NOMO-1 treated with DMSO at 0.1 percent for 48 hours (cell line): Measurements from ENCODE around the gene SLC45A1.

ENCODE experiments used
- DNase-seq: peaks from one replicate; lab custom pipeline; 2025; ENCODE audit not compliant: unreplicated experiment; lab: John Stamatoyannopoulos, UW

The SLC45A1 gene

GRCh38 chr1:8352886-8353785, 35.2 kb downstream of the SLC45A1 start:
- DNase-seq = no peak

DNA sequence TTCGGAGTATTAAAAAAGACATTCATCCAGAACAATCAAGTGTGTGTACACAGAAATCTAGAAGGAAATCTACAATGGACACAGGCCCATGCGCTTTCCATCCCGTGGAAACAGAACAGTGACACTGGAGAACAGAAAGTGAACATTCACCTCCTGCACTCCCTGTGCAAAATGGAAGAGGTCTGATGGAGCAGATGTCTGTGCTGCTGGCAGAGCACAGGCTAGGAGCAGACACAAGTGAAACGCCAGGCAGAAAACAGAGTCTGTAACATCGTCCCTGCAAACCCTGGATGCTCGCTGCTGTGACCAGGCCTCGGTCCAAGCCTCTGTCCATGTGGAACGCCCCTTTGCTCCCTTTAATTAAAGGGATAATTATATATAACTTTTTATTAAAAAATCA, 36.1 kb downstream of the SLC45A1 start:
- no peak for DNase-seq

- DNase-seq = no peak
These were observed 37.7 kb downstream of the SLC45A1 start for GRCh38 chr1:8355439-8356255.

GRCh38 chr1:8356256-8357209, 38.6 kb downstream of the SLC45A1 start:
- DNase-seq = no peak

GRCh38 chr1:8357329-8358101, 39.6 kb downstream of the SLC45A1 start:
- DNase-seq = no peak

- no peak for DNase-seq
These were observed 40.5 kb downstream of the SLC45A1 start for GRCh38 chr1:8358241-8358896.

DNA sequence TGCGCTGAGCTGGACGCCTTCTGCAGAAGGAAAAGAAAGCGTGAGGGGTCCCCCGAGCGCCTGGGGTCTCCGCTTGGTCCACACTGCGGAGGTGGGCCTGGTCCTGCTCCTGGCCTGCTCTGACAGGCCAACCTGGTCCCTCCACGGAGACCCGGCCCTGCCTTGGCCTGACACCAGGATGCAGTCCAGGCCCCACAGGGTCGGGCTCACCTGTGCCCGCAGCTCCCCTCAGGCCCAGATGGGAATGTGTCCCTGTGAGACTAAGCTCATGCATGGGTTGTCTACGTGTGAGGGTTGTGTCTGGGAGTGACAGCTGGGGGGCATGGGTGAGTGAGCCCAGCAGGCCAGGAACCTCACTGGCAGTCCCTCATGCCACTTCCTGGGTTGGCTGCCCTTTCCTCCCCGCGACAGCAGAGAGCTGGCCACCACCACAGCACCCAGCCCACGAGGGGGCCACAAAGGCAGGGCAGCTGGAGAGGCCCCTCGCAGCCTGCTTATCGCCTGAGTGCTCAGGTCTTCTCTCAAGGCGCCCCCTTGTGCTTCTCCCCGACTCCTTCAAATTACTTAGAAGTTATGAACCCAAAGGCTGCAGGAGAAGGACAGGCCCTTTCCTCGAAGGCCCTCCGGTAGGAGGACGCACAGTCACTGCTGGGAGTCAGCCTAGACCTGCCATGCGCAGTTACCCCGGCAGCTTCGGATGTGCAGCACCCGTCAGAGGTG, 41.1 kb downstream of the SLC45A1 start:
- no peak for DNase-seq

DNA sequence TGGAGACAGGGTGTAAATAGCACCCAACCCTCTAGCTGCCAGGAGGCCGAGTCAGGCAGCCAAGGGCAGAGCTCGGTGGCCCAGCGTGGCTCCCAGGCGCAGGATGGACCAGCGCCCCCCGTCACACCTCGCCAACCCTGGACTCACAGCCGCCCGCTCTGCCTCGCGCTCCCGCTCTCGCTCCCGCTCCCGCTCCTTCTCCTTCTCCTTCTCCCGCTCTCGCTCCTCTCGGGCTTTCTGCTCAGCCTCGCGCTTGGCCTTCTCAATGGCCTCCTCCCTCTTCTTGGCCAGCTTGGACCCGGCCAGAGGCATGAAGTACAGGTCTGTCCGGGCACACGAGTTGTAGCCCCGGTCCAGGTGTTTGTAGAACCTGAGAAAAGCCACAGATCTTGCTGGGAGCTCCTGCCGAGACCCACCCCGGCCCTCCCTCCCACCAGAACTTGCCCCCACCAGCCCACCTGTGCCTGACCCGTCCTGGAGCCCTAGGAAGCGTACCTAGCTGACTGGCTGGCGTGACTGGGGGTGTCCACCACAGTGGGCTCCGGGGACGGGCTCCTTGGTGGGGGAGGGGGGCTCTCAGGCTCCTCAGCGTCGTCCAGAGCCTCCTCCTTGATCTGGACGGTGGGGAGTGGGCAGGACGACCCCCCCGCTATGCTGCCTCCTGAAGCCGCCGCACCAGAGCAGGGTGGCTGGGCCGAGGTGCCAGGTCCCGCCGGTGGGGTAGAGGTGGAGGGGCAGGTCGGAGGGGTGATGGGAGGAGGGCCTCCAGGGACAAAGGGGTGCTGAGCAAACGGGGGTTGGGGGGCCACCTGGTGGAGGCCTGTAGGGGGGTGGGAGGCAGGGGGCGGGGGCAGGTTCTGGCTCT, 41.9 kb downstream of the SLC45A1 start:
- no peak for DNase-seq

DNA sequence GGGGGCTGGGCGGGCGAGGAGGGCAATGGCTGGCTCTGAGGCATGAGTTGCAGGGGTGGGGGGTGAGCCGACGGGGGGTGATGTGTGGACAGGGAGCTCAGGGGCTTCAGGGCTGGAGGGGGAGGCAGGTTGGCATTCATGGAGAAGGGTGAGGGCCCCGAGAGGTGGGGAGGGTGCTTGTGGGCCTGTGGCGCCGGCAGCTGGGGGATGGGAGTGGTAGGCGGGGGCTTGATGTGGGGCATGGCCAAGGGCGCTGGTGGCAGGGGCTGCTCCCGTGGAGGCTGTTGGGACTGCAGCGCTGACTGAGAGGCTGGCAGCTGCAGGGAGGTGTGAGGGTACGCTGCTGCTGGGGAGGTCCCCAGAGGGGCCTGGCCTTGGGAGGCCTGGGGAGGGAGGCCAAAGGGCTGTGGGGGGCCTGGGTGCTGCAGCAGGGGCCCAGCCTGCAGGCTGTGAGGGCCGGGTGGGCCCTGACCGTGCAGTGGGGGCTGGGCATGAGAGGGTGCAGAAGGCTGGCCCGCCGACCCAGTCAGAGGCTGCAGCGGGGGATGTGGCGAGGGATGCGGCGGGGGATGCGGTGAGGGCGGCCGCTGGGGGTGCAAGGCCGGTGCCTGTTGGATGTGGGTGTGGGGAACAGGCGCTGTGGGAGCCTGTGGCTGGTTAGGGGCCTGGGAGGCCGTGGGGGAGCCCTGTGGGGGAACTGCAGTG, 42.7 kb downstream of the SLC45A1 start:
- no peak for DNase-seq

DNA sequence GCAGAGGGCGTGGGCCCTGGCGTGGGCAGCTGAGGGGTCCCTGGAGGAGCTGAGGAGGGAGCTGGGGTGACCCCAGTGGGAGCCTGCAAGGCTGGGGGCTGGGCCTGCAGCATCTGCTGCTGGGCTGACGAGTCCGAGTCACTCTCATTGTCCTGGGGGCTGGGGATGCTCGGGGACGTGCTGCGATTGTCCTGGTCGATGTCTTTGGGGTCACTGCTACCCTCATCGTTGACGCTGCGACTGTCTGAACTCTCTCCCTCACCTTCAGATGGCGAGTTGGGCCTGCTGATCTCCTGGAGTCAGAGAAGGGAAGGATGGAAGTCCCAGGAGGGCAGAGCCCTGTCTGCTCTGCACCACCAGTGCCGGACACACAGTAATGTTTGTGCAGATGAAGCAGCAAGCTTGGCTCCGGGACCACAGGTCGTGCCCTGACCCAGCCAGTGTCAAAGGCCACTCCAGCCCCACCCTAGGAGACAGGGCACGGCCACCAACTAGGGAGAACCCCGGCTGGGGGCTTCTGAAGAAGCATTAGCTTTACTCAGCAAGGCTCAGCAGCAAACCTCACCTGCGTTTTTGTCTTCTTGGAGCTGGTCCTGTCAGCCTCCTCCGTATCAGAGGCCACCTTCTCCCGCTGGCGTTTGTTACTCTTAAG, 43.4 kb downstream of the SLC45A1 start:
- no peak for DNase-seq

DNA sequence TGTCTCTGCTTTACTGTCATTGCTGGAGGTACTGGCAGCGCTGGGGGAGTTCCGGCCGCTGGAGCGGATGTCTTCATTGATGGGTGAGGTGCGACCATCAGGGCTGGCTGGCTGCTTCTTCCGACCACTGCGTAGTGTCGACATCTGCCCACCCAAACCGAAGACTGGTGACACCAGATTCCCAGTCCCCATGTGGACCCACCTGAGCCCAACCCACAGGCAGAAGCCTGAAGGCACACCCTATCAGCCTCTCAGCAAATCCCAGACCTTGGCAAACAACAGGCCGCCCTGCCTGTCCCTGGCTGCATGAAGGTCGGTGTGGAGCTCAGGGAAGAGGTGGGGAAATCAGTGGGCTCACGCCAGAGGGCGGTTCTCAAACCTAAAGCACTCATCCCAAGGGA, 44.8 kb downstream of the SLC45A1 start:
- DNase-seq = no peak

DNA sequence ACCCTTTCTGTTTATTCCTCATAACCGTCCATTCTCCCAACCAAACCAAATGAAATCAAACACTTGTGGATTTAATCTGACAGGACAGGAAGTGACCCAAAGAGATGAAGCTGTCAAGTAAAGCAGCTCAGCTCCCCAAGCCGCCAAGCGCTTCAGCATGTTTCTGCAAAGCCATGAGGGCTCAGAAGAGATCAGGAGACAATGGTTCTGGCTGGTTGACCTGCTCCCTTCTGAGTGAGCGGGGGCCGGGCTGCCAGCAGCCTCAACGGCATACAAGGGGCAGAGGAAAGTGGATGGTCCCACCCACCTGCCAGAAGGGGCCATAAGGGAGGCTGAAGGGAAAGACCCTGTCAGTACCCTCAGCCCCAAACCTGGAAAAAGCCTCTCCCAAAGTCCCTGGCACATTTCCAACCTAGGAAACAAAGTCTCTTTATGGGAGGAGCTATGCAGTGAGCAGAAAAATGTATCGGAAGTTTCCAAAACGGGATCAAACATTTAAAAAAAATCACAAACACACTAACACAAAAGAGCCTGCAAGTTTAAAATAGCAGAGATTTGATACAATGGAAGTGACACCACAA, 45.4 kb downstream of the SLC45A1 start:
- DNase-seq = no peak

GRCh38 chr1:8363767-8364301, 45.9 kb downstream of the SLC45A1 start:
- no peak for DNase-seq

DNA sequence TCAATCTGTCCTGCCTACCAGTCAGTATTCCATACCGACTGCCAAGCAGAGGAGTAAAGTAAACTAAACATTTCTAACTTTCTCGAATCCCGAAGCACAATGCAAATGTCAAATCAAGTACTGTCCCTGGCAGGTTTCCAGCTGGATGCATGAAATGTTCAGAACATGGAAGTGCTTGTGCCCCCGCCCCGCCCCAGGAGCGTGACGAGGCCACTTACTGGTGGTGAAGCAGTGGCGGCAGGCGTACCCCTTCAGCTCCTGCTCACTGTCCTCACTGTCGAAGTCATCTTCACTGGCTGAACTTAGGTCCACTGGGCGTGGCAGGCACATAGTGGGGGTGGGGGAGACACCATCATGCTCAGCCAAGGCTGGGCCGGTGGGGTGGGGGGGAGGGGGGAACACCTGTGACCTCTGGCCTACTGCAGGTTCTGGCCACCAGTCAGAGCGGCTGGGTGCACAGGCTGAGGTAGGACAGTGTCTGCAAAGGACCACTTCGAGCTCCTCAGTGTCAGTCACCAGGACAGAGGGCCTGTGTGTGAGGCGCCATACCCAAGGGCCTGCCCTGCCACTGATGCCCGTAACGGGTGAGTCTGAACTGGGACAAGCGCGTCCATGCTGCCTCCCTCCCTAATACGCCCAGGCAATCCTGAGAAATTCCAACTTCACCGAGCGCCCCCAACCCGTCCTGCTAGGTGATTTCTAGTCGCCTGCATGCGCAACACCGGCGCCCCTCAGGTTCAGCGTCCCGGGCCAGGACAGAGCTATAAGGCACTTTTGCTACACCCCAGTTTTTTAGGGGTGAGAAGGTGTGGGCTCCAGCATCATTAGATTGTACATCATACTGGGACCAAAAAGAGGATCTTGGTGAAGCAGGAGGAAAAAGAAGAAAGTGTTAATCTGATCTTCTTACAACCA, 46.9 kb downstream of the SLC45A1 start:
- DNase-seq = no peak

- DNase-seq = no peak
These were observed 47.9 kb downstream of the SLC45A1 start for GRCh38 chr1:8365661-8366362.
